GM12872 (cell line): ENCODE results near the gene AKR7A2.

Experiments used
- TF ChIP-seq, protein P1 (sequence below): IDR thresholded peaks from 3 replicates; pipeline ENCODE4 v1.5.1; 2011; ENCODE audit warnings: low read depth, mild to moderate bottlenecking, low read length, moderate library complexity; ENCODE audit not compliant: insufficient read depth

AKR7A2 gene

DNA sequence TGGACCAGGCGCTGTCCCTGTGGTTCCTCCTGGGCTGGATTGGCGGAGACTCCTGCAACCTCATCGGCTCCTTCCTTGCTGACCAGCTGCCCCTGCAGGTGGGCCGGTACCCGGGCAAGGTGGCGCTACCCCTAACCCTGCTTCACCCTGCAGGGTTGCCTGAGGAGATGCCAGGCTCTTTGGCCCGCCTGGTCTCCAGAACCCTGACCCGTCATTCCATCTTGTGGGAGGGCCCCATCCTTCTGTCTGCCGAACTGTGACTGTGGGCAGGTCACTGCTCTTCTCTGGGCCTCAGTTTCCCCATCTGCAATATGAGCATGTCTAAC lies 12.7 kb upstream of the AKR7A2 start:
- TF ChIP-seq, protein P1, sequence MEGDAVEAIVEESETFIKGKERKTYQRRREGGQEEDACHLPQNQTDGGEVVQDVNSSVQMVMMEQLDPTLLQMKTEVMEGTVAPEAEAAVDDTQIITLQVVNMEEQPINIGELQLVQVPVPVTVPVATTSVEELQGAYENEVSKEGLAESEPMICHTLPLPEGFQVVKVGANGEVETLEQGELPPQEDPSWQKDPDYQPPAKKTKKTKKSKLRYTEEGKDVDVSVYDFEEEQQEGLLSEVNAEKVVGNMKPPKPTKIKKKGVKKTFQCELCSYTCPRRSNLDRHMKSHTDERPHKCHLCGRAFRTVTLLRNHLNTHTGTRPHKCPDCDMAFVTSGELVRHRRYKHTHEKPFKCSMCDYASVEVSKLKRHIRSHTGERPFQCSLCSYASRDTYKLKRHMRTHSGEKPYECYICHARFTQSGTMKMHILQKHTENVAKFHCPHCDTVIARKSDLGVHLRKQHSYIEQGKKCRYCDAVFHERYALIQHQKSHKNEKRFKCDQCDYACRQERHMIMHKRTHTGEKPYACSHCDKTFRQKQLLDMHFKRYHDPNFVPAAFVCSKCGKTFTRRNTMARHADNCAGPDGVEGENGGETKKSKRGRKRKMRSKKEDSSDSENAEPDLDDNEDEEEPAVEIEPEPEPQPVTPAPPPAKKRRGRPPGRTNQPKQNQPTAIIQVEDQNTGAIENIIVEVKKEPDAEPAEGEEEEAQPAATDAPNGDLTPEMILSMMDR = no peak

DNA sequence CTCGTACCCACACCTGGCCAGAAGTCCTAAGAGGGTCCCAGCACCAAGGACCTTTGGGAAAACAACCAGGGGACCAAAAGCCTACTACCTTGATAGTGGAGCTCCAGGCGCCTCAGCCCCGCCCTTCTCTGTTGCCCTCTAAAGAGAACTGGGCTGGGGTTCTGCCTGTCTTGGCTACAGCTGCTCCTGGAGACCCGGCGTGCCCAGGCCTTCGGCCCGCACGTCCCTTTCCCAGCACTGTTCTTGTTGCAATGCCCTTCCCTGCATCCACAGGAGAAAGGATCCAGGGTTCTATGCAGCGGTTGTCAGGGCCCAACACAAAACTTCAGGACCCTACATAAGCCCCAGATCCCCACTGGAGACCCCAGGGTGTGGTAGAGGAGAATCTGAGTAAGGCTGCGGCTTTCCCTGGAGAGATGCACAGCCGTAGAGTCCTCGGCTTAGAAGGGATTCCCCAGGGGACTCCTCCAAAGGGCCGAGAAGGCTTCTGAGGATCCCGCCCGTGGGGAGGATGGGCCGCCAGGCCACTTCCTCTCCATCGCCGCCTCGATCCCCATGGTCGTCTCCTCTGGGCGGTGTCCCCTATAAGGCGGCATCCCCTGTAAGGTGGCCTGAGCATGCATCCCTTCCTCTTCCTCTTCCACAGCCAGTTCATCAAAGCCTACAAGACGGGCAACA lies 12.2 kb upstream of the AKR7A2 start:
- TF ChIP-seq, protein P1 = no peak

DNA sequence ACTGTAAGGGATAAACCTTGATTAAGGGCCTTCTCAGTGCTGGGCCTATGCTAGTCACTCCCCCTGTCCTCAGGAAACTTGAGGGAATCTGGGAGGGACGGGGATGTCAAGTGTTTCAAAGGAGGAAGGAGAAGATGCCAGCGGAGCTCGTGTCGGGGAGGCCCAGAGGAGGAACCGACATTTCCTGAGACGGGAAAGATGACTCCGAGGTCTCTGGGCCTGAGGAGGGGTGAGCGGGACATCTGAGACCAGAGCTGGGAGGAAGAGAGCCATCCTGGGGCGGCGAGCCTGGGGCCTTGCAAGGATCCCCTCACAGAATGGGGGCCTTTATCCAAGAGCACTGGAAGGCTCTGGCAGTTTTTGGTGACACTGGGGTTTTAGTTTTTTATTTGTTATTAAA lies 10.5 kb upstream of the AKR7A2 start:
- TF ChIP-seq, protein P1 = no peak

DNA sequence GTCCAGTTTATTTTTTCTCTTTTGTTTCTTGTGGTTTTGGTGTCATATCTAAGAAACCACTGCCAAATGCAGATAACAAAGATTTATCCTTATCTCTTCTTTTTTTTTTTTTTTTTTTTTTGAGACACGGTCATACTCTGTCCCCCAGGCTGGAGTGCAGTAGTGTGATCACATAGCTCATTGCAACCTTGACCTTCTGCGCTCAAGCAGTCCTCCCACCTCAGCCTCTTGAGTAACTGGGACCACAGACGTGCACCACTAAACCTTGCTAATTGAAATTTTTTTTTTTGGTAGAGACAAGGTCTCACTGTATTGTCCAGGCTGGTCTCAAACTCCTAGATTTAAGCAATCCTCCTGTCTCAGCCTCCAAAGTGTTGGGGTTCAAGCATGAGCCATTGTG lies 9.1 kb upstream of the AKR7A2 start:
- TF ChIP-seq, protein P1 = no peak

DNA sequence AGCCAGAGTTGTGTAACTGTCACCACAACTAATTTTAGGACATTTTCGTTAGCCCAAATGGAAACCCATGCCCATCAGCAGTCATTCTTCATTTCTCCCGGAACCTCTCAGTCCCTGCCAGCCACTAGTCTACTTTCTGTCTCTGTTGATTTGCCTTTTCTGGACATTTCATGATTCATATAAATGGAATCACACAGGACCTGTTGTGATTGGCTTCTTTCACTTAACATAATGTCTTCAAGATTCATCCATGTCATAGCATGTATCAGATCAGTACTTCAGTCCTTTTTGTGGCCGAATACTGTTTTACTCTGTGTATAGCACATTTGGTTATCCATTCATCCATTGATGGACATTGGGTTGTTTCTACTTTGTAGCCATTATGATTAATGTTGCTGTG lies 7.3 kb upstream of the AKR7A2 start:
- TF ChIP-seq, protein P1 = no peak

DNA sequence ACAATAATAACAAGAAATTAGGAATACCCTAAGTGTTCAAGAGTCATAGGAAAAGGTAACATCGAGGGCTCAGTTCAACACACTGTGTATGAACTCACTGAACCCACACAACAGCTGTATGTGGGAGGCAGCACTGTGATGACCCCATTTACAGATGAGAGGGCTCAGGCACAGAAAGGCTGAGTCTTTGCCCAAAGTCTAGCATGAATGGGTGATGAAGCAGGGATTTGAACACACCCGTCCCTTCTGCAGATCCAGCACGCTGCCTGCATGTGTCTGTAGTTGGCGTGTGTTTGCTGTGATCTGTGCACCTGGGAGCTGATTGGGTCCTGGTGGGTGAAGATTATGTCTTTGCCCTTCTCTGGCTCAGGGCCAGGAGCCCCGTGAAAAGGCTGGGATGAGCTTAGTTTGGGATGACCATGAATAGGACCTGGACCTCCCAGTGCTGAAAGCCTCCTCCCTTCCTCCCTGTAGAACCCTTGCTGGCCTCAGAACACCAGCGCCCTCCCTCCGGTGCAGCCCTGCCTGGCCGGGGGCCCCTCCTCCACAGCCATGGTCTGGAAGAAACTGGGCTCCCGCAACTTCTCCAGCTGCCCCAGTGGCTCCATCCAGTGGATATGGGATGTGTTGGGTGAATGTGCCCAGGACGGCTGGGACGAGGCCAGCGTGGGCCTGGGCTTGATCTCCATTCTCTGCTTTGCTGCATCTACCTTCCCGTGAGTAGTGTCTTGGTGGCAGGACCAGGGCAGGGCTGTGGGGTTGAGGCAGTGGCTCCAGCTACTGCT lies 5.4 kb upstream of the AKR7A2 start:
- TF ChIP-seq, protein P1 = no peak

DNA sequence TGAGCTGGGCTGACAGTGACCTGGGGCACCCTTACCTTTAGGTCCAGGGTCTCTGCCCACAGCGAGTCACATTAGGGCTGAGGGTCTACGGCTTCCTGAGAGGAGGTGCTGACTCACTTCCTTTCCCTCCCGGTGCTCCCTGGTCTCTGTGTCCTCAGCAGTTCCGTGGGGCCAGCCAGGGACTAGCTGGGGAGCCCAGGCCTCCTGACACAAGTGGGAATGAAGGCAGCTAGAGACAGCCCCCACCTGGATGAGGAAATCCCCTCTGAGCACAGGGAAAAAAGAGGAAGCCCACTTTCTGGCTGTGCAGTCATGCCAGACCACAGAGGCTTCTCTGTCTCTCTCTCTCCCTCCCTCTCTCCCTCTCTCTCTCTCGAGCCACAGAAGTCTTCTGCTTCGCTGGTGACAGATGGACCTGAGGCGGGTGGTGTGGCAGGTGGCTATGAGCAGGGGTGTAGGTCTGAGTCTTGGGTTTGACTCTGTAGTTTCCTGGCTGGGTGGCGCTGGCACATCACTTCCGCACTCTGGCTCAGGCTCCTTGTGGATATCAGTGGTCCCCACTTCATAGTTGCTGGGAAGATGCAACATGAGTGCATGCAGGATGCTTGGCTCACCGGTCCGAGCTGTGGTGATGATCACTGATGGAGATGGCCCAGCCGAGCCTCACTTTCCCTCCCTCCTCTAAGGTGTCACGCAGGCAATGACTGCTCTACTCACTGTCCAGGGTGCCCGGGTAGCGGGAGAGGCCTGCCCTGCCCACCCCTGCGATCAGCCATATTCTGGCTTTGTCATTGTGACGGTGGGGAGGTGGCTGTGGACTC lies 3.6 kb upstream of the AKR7A2 start:
- TF ChIP-seq, protein P1 = no peak
